IMR-90 (cell line): ENCODE data around the gene AP2B1. TPM values are rescaled to one million over a fixed set of nuclear protein-coding genes. Genes with fewer than 3 reads are reported as not detected.

Experiments used
- ATAC-seq: fragments of 200-7000 bp; cut with Tn5 transposase; 2 replicates; pipeline ENCODE4 v1.9.1; 2020; ENCODE audit warnings: low read depth, mild to moderate bottlenecking, moderate library complexity
- BruUV-seq: library from RNA; stranded (reverse); fragments of 400-500 nt; replicated peaks from 2 replicates; lab custom pipeline; 2021; lab: Mats Ljungman, UMichigan
- CTCF ChIA-PET: fragments of 300-600 bp; formaldehyde crosslinking; extraction: SDS; loops from one replicate; lab custom pipeline; 2021; ENCODE audit warnings: antibody characterized with exemption; lab: Yijun Ruan, JAX
- POLR2A ChIA-PET: fragments of 300-600 bp; sonication (Branson Sonifier 250); formaldehyde crosslinking; loops from one replicate; lab custom pipeline; 2022; ENCODE audit warnings: antibody characterized with exemption; ENCODE audit not compliant: unreplicated experiment; lab: Charles Lee
- DNase-seq: peaks from one replicate; pipeline ENCODE4 v3.0.0; 2013
- H2AFZ ChIP-seq: replicated peaks from 2 replicates; pipeline ENCODE3; 2013; ENCODE audit warnings: low read length, mild to moderate bottlenecking; ENCODE audit not compliant: poor library complexity
- H2AK5ac ChIP-seq: 2 replicates; pipeline ENCODE4 v1.6.1; 2013; ENCODE audit warnings: low read depth, low read length, inconsistent platforms
- H2AK9ac ChIP-seq: replicated peaks from 2 replicates; pipeline ENCODE3; 2013; ENCODE audit warnings: mild to moderate bottlenecking, low read depth, low read length, moderate library complexity; ENCODE audit not compliant: poor library complexity
- H2BK120ac ChIP-seq: 2 replicates; pipeline ENCODE4 v1.6.1; 2013; ENCODE audit warnings: low read depth, low read length, inconsistent platforms
- H2BK15ac ChIP-seq: 3 replicates; pipeline ENCODE4 v1.6.1; 2013; ENCODE audit warnings: low read depth, low read length, inconsistent platforms
- H2BK20ac ChIP-seq: 2 replicates; pipeline ENCODE4 v1.6.1; 2013; ENCODE audit warnings: low read depth, mild to moderate bottlenecking, inconsistent platforms, low read length, moderate library complexity
- H2BK5ac ChIP-seq: 2 replicates; pipeline ENCODE4 v1.6.1; 2013; ENCODE audit warnings: mild to moderate bottlenecking, low read depth, low read length, inconsistent platforms; ENCODE audit not compliant: poor library complexity, severe bottlenecking
- H3K14ac ChIP-seq: replicated peaks from 2 replicates; pipeline ENCODE4 v1.6.1; 2013; ENCODE audit warnings: low read depth, low read length, inconsistent platforms
- H3K18ac ChIP-seq: 2 replicates; pipeline ENCODE4 v1.6.1; 2013; ENCODE audit warnings: low read depth, low read length, control low read depth
- H3K23ac ChIP-seq: 2 replicates; pipeline ENCODE4 v1.6.1; 2013; ENCODE audit warnings: low read depth, low read length, inconsistent platforms
- H3K27ac ChIP-seq: 2 replicates; pipeline ENCODE4 v1.5.1; 2013; ENCODE audit warnings: mild to moderate bottlenecking, control low read depth, low read length; ENCODE audit not compliant: insufficient read depth
- H3K27me3 ChIP-seq: 2 replicates; pipeline ENCODE4 v1.6.1; 2013; ENCODE audit warnings: low read length; ENCODE audit not compliant: control insufficient read depth, insufficient read depth
- H3K36me3 ChIP-seq: 2 replicates; pipeline ENCODE4 v1.6.1; 2013; ENCODE audit warnings: low read length, mixed read lengths; ENCODE audit not compliant: control insufficient read depth, insufficient read depth
- H3K4ac ChIP-seq: 2 replicates; pipeline ENCODE4 v1.6.1; 2013; ENCODE audit warnings: low read depth, low read length, inconsistent platforms
- H3K4me1 ChIP-seq: 2 replicates; pipeline ENCODE4 v1.6.1; 2013; ENCODE audit warnings: low read length, mixed read lengths; ENCODE audit not compliant: control insufficient read depth, insufficient read depth
- H3K4me2 ChIP-seq: 2 replicates; pipeline ENCODE4 v1.6.1; 2013; ENCODE audit warnings: low read depth, mild to moderate bottlenecking, control low read depth, low read length, moderate library complexity
- H3K4me3 ChIP-seq: 2 replicates; pipeline ENCODE4 v1.5.1; 2013; ENCODE audit warnings: low read depth, mild to moderate bottlenecking, control low read depth, low read length, moderate library complexity; ENCODE audit not compliant: insufficient read depth
- H3K56ac ChIP-seq: 2 replicates; pipeline ENCODE4 v1.6.1; 2013; ENCODE audit warnings: low read length, inconsistent platforms; ENCODE audit not compliant: insufficient read depth; ENCODE audit errors: extremely low read depth
- H3K79me1 ChIP-seq, 2 experiments: 2 replicates each; pipeline ENCODE4 v1.6.1; 2013; ENCODE audit warnings: low read length in 2 of 2, inconsistent platforms in 1 of 2, low read depth in 1 of 2
- H3K9ac ChIP-seq: 2 replicates; pipeline ENCODE4 v1.6.1; 2013; ENCODE audit warnings: low read depth, low read length, control low read depth
- H3K9me1 ChIP-seq: 2 replicates; pipeline ENCODE4 v1.6.1; 2013; ENCODE audit warnings: low read length, inconsistent platforms; ENCODE audit not compliant: insufficient read depth
- H3K9me3 ChIP-seq: 2 replicates; pipeline ENCODE4 v1.6.1; 2013; ENCODE audit warnings: low read length; ENCODE audit not compliant: control insufficient read depth, insufficient read depth
- H4K20me1 ChIP-seq: 2 replicates; pipeline ENCODE4 v1.6.1; 2013; ENCODE audit warnings: low read length, inconsistent platforms; ENCODE audit not compliant: insufficient read depth
- H4K5ac ChIP-seq: 2 replicates; pipeline ENCODE4 v1.6.1; 2013; ENCODE audit warnings: mild to moderate bottlenecking, low read depth, low read length, control low read depth
- H4K8ac ChIP-seq, 2 experiments: 2 replicates each; pipeline ENCODE4 v1.6.1; 2013; ENCODE audit warnings: low read depth in 2 of 2, low read length in 2 of 2, control low read depth in 1 of 2, inconsistent platforms in 1 of 2
- H4K91ac ChIP-seq: 2 replicates; pipeline ENCODE4 v1.6.1; 2013; ENCODE audit warnings: low read depth, low read length, inconsistent platforms; ENCODE audit not compliant: insufficient read depth
- BHLHE40 ChIP-seq: fragments of 150-350 bp; IDR thresholded peaks from 2 replicates; pipeline ENCODE4 v1.6.1; 2016; ENCODE audit warnings: mild to moderate bottlenecking, low read depth, low read length
- CEBPB ChIP-seq: IDR thresholded peaks from 2 replicates; pipeline ENCODE4 v1.6.1; 2012; ENCODE audit warnings: low read depth, low read length, improper control_type of control experiment
- CHD1 ChIP-seq: IDR thresholded peaks from 2 replicates; pipeline ENCODE4 v1.6.1; 2012; ENCODE audit warnings: low read depth, low read length, improper control_type of control experiment
- CTCF ChIP-seq: conservative IDR thresholded peaks from 2 replicates; pipeline ENCODE4 v1.5.1; 2012; ENCODE audit warnings: mild to moderate bottlenecking, low read depth, low read length, improper control_type of control experiment
- ELK1 ChIP-seq: fragments of 150-350 bp; IDR thresholded peaks from 2 replicates; pipeline ENCODE4 v1.6.1; 2016; ENCODE audit warnings: low read depth, mild to moderate bottlenecking, low read length, moderate library complexity, borderline replicate concordance
- FOS ChIP-seq: fragments of 150-350 bp; IDR thresholded peaks from 2 replicates; pipeline ENCODE4 v1.6.1; 2016; ENCODE audit warnings: low read depth, low read length
- MAFK ChIP-seq: IDR thresholded peaks from 2 replicates; pipeline ENCODE4 v1.6.1; 2012; ENCODE audit warnings: low read depth, low read length, improper control_type of control experiment
- MAZ ChIP-seq: IDR thresholded peaks from 2 replicates; pipeline ENCODE4 v1.6.1; 2012; ENCODE audit warnings: low read depth, mild to moderate bottlenecking, low read length, improper control_type of control experiment, moderate library complexity, borderline replicate concordance
- MXI1 ChIP-seq: IDR thresholded peaks from 2 replicates; pipeline ENCODE4 v1.6.1; 2012; ENCODE audit warnings: low read depth, mild to moderate bottlenecking, low read length, moderate library complexity, borderline replicate concordance
- NFE2L2 ChIP-seq: fragments of 150-350 bp; IDR thresholded peaks from 2 replicates; pipeline ENCODE4 v1.6.1; 2016; ENCODE audit warnings: low read depth, mild to moderate bottlenecking, low read length
- POLR2A ChIP-seq: IDR thresholded peaks from 2 replicates; pipeline ENCODE4 v1.6.1; 2012; ENCODE audit warnings: mild to moderate bottlenecking, low read depth, low read length
- RAD21 ChIP-seq: IDR thresholded peaks from 2 replicates; pipeline ENCODE4 v1.6.1; 2012; ENCODE audit warnings: low read length, improper control_type of control experiment
- RCOR1 ChIP-seq: IDR thresholded peaks from 2 replicates; pipeline ENCODE4 v1.6.1; 2012; ENCODE audit warnings: mild to moderate bottlenecking, low read length, improper control_type of control experiment; ENCODE audit not compliant: insufficient replicate concordance
- RFX5 ChIP-seq: IDR thresholded peaks from 2 replicates; pipeline ENCODE4 v1.8.0; 2012; ENCODE audit warnings: low read depth, mild to moderate bottlenecking, low read length, moderate library complexity
- SMC3 ChIP-seq: fragments of 150-350 bp; IDR thresholded peaks from 2 replicates; pipeline ENCODE4 v1.6.1; 2016; ENCODE audit warnings: low read depth, mild to moderate bottlenecking, antibody characterized with exemption, low read length, moderate library complexity
- USF2 ChIP-seq: fragments of 150-350 bp; IDR thresholded peaks from 2 replicates; pipeline ENCODE4 v1.6.1; 2017; ENCODE audit warnings: mild to moderate bottlenecking, antibody characterized with exemption, low read length, low read depth
- WGBS, 2 experiments: methylation state at CpG; one replicate each; pipeline versions ENCODE4 v1.1.5 to v1.1.7; 2013; ENCODE audit warnings: missing lambda C conversion rate in 2 of 2; ENCODE audit not compliant: insufficient read length in 1 of 2; ENCODE audit errors: extremely low coverage in 2 of 2; 5-methylcytosine and 5-hydroxymethylcytosine counted together
- dilution Hi-C: fragments of 300-500 bp; cut with HindIII; formaldehyde crosslinking; loops from one replicate; pipeline ENCODE4 v1.14.3; 2018; ENCODE audit warnings: low sequenced_read_pairs; ENCODE audit not compliant: unreplicated experiment
- in situ Hi-C: fragments of 300-500 bp; cut with MboI; formaldehyde crosslinking; loops from 3 replicates; pipeline ENCODE4 v1.14.3; 2019; ENCODE audit warnings: low sequenced_read_pairs, inconsistent platforms, mixed read lengths
- intact Hi-C: fragments of 100-400 bp; cut with micrococcal nuclease; formaldehyde crosslinking; loops from 2 replicates; pipeline ENCODE4 v1.10.0; 2022
- polyA plus RNA-seq, 3 experiments: library from polyadenylated mRNA; depleted of rRNA; stranded (reverse); fragments of >200 nt; gene quantifications; 2 replicates each; pipeline ENCODE4 v1.2.3, GENCODE V29; 2012; ENCODE audit warnings: low replicate concordance in 1 of 3
- total RNA-seq: library from RNA; depleted of rRNA; stranded (reverse); fragments of >200 nt; gene quantifications from 2 replicates; pipeline ENCODE4 v1.2.3, GENCODE V29; 2012

Gene AP2B1
- total and polyA plus RNA-seq, 2 of the 4 experiments (the other 2 are of a cell fraction) = 102 to 125 TPM

GRCh38 chr17:35773129-35773528 lies 186.0 kb downstream of the AP2B1 start:
- Histone ChIP-seq H3K9me1 (peaks cover 6% of the 10 kb centered on the region; the same call in 1 of the 2 replicates), H2AFZ (no peak overlapping the region), H3K4ac (no peak overlapping the region), H2BK5ac (no peak overlapping the region), H4K5ac (no peak overlapping the region), H3K36me3 (no peaks in the 10 kb centered on the region), H2BK15ac (no peak overlapping the region; the same call in 2 of the 3 replicates), H3K56ac (no peak overlapping the region), H2BK120ac (no peak overlapping the region), H3K4me3 (no peak overlapping the region), H3K18ac (no peak overlapping the region), H3K9ac (no peak overlapping the region), H3K27ac (no peak overlapping the region), H3K4me2 (no peak overlapping the region), H3K4me1 (peaks cover 20% of the 10 kb centered on the region; the same call in 1 of the 2 replicates), H3K23ac (no peak overlapping the region), H2BK20ac (no peak overlapping the region), H3K14ac (no peak overlapping the region), H3K79me1 (no peaks in the 10 kb centered on the region), H4K20me1 (no peaks in the 10 kb centered on the region), H2AK9ac (no peak overlapping the region), H4K91ac (no peak overlapping the region), H3K27me3 (peaks cover 32% of the 10 kb centered on the region), H4K8ac (no peak overlapping the region), H3K9me3 (no peaks in the 10 kb centered on the region), H2AK5ac (no peak overlapping the region; the same call in 1 of the 2 replicates)
- CTCF ChIA-PET = interaction anchor here (0.7 kb wide), 1 partner anchor 9 kb away, joined by 3 read pairs; no protein-coding TSS in a partner anchor
- 87% methylated on average over 14 of the region's 20 CpGs; no CpG with 5 or more reads in 1 of the 2 experiments for WGBS, 2 experiments
- TF ChIP-seq CHD1 = no peak
- TF ChIP-seq RFX5 = no peak
- no peak for TF ChIP-seq POLR2A
- TF ChIP-seq BHLHE40 = no peak
- no peak for TF ChIP-seq MAFK
- TF ChIP-seq RAD21 = no peak
- TF ChIP-seq ELK1 = no peak
- no peak for TF ChIP-seq MAZ
- no peak for TF ChIP-seq FOS
- no peak for TF ChIP-seq NFE2L2
- no peak for TF ChIP-seq SMC3
- TF ChIP-seq CTCF = no peak
- TF ChIP-seq RCOR1 = no peak
- no peak for TF ChIP-seq CEBPB
- no peak for TF ChIP-seq MXI1
- TF ChIP-seq USF2 = no peak
- in situ Hi-C loops (no loop called here), intact Hi-C loops (no loop called here), dilution Hi-C loops (no loop called here)
- POLR2A ChIA-PET = no interaction called here
- DNase-seq (no peak), ATAC-seq (no peak)
- BruUV-seq = no TSS peak
